GM21786 (cell line): ENCODE results near the gene GASK1A.

Source experiments
- ATAC-seq: cut with Tn5 transposase; IDR thresholded peaks from one replicate; pipeline ENCODE4 v1.9.1; 2021; ENCODE audit not compliant: unreplicated experiment

Gene GASK1A

DNA sequence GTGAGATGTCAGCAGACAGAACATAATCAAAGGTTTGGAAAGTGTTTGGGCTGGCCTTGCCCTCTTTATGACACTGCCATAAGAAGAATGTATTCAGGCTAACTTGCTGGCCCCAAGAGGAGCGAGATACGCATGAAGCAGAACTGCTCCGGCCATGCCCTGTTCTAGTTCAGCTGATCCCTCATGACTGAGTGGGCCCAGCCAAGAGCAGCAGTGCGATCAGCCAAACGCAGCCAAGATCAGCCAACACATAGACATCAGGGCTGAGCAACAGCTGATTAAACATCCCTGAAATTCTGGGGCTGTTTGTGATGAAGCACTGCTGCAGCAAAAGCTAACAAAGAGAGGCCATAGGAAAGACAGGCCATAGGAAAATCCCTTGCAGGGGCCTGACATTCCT lies 102.7 kb downstream of the GASK1A start:
- ATAC-seq, result no peak

- ATAC-seq, result no peak
Measured at GRCh38 chr3:43082457-43082856, 103.3 kb downstream of the GASK1A start.

DNA sequence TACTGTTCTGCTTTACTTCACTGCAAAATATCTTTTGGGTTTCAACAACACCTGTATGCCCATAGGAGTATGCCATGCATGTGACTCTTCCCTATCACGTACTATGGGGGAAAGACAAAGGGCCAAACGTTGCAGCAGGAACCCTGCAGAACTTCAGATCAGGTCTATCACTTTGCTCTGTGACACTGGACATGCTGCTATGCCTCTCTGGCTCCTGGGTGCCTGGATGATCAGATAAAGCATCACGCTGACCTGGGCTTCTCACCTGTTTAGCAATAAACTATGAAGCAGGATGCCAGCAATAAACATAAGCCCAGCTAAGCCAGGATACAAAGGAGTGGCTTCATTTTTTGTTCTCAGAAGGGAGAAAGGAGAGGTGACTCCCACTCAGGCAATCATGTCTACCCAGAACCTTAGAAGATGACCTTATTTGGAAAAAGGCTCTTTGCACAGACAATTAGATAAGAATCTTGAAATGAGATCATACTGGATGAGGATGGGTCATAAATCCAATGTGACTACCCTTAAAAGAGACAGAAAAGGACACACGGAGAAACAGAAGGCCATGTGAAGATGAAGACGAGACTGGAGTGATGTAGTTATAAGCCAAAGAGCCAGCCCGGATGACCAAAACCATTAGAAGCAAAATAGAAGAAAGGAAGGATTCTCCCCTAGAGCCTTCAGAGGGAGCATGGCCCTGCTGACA lies 107.5 kb downstream of the GASK1A start:
- no peak for ATAC-seq

DNA sequence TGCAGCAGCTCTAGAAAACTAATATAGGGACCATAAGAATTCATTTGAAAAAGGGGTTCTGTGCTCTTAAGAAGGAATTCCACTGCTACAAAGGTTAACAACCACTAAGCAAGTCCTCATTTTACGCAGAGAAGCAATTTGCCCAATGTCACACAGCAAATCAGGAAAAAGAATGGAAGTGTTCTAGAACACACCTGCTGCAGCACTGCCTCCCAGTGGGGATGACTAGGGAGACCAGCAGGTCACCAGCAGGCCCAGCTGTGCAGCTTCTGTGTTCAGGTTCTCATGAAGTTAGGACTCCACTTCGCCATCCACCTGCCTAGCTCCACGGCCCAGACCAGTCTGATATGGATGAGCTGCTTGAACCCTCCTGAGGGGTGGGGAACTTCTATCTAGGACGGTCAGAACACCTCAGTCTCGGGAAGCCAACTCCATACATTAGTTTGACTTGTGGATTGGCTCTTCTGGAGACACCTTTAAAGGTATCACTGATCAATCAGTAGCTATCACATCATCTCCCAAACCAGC lies 108.2 kb downstream of the GASK1A start:
- ATAC-seq, result no peak

- ATAC-seq, result no peak
Measured at GRCh38 chr3:43089081-43089480, 110.0 kb downstream of the GASK1A start.

- ATAC-seq, result no peak
Measured at GRCh38 chr3:43090238-43090637, 111.1 kb downstream of the GASK1A start.

GRCh38 chr3:43091481-43091880 lies 112.4 kb downstream of the GASK1A start:
- ATAC-seq, result no peak

DNA sequence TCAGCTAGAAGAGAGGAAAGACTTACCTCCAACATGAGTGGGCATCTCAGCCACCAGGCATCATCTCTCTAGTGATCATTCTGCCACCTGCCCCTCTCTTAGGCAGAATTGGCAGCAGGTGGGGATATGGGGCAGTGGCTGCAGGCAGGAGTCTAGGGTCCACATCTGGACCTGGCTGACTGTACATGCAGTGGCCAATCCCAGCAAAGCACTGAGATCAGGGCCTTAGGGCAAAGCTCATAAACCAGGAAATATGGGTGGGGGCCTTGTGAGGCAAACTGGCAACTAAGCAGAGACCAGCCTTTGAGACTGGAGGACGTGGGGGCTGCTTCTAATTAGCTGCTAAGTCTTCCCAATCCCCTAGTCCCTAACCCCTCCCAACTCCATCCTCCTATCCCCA lies 113.9 kb downstream of the GASK1A start:
- ATAC-seq, result no peak

GRCh38 chr3:43093974-43094373 lies 114.9 kb downstream of the GASK1A start:
- no peak for ATAC-seq

DNA sequence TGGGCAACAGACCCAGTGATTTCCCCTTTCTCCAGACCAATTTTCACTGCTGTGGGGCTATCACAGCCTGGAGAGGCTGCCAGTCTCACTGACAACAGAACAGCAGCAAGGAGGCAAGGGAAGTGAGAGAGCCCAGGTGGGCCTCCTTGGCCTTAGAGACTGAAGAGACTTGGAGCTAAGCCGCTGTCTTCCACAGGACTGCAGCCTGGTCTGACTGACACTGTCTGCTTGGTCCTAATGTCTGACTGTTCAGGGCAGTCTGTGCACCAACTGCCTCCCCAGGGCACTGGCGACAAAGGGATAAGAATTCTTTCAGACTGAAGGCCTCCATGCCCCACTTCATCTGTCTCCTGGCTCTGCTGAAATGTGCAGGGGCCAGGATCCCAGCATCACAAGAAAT lies 115.3 kb downstream of the GASK1A start:
- ATAC-seq, result no peak

DNA sequence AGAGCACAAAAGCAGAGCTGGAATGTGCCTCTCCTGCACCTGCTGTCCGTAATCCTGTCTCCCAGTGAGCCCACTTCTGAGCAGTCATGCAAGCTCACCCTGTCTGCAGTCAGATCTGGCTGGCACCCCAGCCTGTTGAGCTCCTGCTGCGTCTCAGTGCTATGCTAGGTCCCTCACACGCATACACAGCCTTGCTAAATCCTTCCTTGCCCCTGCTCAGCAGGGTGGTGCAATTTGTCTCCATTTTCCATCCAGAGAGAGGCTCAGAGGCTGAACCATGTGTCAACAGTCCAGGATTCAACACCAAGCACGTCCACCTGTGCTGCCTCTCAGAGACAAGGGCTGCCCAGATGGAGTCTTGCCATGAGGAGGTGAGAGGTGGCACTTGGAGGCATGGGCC lies 115.7 kb downstream of the GASK1A start:
- no peak for ATAC-seq

DNA sequence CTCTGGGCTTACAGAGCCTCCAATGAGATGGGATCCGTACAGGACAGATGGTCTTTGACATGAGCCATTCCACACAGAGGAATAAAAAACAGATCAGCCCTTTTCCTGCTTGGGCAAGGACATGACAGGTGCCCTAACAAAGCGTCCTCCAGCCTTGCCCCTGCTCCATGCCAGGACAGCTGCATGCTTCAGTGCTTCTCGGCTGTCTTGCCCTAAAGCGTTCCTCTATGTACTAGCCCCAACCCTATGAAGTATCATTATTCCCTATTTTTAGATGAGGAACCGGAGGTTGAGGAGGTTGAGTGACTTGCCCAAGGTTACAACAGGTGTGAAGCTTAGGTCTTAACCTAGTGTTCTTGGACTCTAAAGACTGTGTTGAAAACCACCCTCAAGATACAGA lies 116.3 kb downstream of the GASK1A start:
- no peak for ATAC-seq

DNA sequence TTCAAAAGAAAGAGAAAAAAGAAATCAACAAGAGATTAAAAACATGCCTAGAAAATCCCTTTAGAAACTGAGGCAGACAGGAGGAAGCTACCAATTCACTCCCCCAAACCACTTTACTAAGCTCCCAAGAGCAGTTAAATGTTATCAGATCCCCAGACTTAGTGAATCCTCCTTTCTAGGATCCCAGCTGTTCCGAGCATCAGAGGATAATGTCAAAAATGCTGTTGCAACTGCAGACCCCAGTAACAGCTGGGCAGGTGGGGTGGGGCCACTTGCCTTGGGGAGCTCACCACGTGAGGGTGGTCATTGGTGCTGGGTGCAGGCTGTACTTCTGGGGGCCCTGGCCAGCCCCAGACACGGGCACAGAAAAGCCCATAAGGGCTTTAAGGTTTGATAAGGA lies 117.7 kb downstream of the GASK1A start:
- no peak for ATAC-seq

- no peak for ATAC-seq
Measured at GRCh38 chr3:43097400-43098080, 118.4 kb downstream of the GASK1A start.

DNA sequence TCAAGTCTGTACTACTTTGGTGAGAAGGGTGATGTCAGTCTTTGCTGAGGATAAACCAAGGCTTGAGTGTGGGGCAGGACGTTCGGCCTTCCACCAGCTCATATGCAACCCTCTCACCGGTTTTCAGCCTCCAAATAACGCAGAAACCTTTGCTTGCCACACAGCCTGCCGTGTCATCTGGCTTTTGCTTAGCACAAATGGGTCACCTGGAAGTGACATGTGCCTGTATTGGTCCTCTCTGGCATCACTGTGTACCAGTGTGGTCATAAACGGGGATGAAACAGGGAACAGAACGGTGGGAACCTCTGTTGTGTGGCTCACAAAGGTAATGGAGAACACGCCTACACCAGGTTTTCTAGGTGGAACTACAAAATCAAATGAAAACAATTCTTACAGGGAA lies 119.7 kb downstream of the GASK1A start:
- no peak for ATAC-seq

DNA sequence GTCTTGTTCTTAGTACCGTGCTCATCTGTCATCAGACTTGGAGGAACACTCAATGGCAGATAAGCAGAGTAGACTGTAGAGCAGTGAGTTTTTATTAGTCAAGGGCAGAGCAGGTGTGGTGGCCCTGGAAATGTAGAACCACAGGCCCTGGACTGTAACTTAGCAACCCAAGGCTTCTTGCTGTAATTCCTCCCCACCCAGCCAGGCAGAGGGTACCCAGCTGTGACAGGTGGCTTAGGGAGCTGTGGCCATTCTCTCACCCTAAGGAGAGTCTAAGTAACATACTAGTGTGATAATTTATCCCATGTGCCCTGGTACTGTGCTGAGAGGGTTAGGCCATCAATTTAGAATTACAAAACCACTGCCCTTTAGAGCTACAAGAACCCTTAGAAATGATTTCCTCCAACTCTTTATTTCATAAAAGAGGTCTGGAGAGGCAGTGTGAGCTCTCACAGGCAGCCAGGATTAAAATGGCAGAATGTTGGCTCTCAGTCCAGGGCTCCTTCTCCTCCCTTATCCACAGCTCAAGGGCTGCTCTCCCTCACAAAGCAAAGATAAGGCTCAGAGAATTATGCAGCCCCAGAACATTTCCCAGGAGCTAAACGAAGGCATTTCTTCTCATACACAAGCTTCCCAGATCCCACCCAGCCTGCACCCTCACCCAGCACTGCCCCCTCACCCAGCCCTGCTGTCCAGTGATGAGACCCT lies 123.8 kb downstream of the GASK1A start:
- no peak for ATAC-seq

GRCh38 chr3:43104039-43104438 lies 124.9 kb downstream of the GASK1A start:
- no peak for ATAC-seq

DNA sequence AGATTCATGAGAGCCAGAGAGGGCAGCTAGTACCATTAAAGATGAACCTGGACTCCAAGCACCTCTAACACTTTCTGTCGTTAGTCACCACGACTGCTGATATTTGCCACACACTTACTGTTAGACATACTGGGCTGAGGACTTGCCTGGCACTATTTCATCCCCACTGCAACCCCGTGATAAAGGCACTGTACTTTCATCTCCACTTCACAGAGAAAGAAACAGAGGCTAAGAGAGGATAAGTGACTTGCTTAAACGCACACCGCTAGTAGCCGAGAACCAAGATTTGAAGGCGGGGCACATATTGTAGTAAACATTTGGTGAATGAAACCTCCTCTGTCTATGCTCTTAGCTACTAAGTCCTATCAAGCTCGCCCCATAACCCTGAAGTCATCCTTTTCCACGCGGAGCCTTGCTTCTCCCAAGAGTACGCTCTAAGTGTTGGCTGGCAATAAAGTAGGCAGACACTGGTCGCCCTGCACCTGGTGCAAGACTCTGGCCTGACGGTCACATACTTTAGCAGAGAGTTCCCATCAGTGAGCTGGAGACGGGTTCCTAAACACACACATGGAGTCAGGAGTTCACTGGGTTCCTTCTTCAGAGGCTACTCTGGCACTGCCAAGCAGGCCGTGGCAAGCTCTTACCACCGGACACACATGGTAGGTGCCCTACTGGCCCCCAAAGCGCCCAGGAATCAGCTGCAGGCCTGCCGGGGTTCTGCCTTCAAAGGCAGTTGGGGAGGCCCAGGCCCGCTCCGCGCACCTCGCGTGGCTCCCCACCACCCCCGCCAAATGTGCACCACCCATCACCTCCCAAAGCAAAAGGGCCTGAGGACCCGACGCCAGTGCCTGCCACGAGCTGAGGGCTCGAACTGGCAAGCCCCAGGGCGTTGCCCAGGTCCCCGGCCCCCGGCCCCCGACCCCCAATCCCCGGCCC lies 125.8 kb downstream of the GASK1A start:
- no peak for ATAC-seq

GRCh38 chr3:43105596-43106292 lies 126.6 kb downstream of the GASK1A start, which contains the start of gene POMGNT2:
TSS of gene POMGNT2 (minus strand) at chr3:43106079. CDS start at chr3:43081431, 24,648 bp downstream.
- ATAC-seq, result peak; percentile 89

- no peak for ATAC-seq
Measured at GRCh38 chr3:43106293-43106628, 127.2 kb downstream of the GASK1A start.
